ENCODE results near the gene TUBA3C. TPM values are rescaled to one million over a fixed set of nuclear protein-coding genes. Genes with fewer than 3 reads are reported as not detected.
"Not testable (repeated sequence)": the region's sequence is repeated elsewhere in the genome, so short reads cannot be mapped to it uniquely, and the experiment has no call there.

The TUBA3C gene
- total and polyA plus RNA-seq, 3 experiments from 2014 or later, result not detected

GRCh38 chr13:19183676-19184075 lies 2.1 kb upstream of the TUBA3C start:
- Mint-ChIP-seq H3K9me3 (peaks cover 0 to 13% (median 2%) of the 10 kb centered on the region in 5 donors), H3K27ac (no peak overlapping the region), H3K4me1 (no peaks in the 10 kb centered on the region), H3K27me3 (peaks cover 4 to 7% of the 10 kb centered on the region in 2 donors), H3K36me3 (no peaks in the 10 kb centered on the region), H3K4me3 (no peak overlapping the region)
- Histone ChIP-seq H3K27me3 (ENCODE audit: insufficient read depth, low read length, poor library complexity, severe bottlenecking) (no peaks in the 10 kb centered on the region), H3K9me3 (ENCODE audit: low read length) (no peaks in the 10 kb centered on the region), H3K36me3 (ENCODE audit: insufficient read depth, low read length) (no peaks in the 10 kb centered on the region), H3K4me1 (ENCODE audit: insufficient read depth, low read length) (no peaks in the 10 kb centered on the region), H3K4me3 (ENCODE audit: low read length) (no peak overlapping the region), H3K27ac (ENCODE audit: low read depth, low read length) (no peak overlapping the region)
- CTCF ChIA-PET, result no interaction called here
- DNase-seq, result no peak
- POLR2A ChIA-PET, result no interaction called here

- no peak for DNase-seq
- Mint-ChIP-seq H3K27ac (no peak overlapping the region), H3K36me3 (no peaks in the 10 kb centered on the region), H3K4me3 (no peak overlapping the region), H3K9me3 (peaks cover 0 to 9% (median 0%) of the 10 kb centered on the region in 5 donors), H3K27me3 (peaks cover 4 to 7% of the 10 kb centered on the region in 2 donors), H3K4me1 (no peaks in the 10 kb centered on the region)
- no peaks in the 10 kb centered on the region for H3K36me3 ChIP-seq (ENCODE audit: insufficient read depth, low read length)
- H3K4me1 ChIP-seq (ENCODE audit: insufficient read depth, low read length), result no peaks in the 10 kb centered on the region
- no peaks in the 10 kb centered on the region for H3K27me3 ChIP-seq (ENCODE audit: insufficient read depth, low read length, poor library complexity, severe bottlenecking)
- CTCF ChIA-PET, result no interaction called here
- no peak overlapping the region for H3K4me3 ChIP-seq (ENCODE audit: low read length)
- H3K9me3 ChIP-seq (ENCODE audit: low read length), result no peaks in the 10 kb centered on the region
- no peak overlapping the region for H3K27ac ChIP-seq (ENCODE audit: low read depth, low read length)
- POLR2A ChIA-PET, result no interaction called here
These were observed 912 bp upstream of the TUBA3C start for GRCh38 chr13:19182536-19182935.

- Histone ChIP-seq H3K9me3 (ENCODE audit: low read length) (no peaks in the 10 kb centered on the region), H3K36me3 (ENCODE audit: insufficient read depth, low read length) (no peaks in the 10 kb centered on the region), H3K27ac (ENCODE audit: low read depth, low read length) (no peak overlapping the region), H3K27me3 (ENCODE audit: insufficient read depth, low read length, poor library complexity, severe bottlenecking) (no peaks in the 10 kb centered on the region), H3K4me1 (ENCODE audit: insufficient read depth, low read length) (no peaks in the 10 kb centered on the region), H3K4me3 (ENCODE audit: low read length) (no peak overlapping the region)
- H3K27me3 Mint-ChIP-seq, result peaks cover 2 to 4% of the 10 kb centered on the region in 2 donors
- no peak overlapping the region for H3K4me3 Mint-ChIP-seq
- H3K4me1 Mint-ChIP-seq, result no peaks in the 10 kb centered on the region
- peaks cover 0 to 4% (median 0%) of the 10 kb centered on the region in 5 donors for H3K9me3 Mint-ChIP-seq
- ChIA-PET POLR2A (no interaction called here), CTCF (no interaction called here)
- DNase-seq, result no peak
- no peak overlapping the region for H3K27ac Mint-ChIP-seq
- H3K36me3 Mint-ChIP-seq, result no peaks in the 10 kb centered on the region
These were observed 503 bp downstream of the TUBA3C start for GRCh38 chr13:19181021-19181620.

GRCh38 chr13:19179916-19180315 lies 1.7 kb downstream of the TUBA3C start:
- ChIA-PET CTCF (no interaction called here), POLR2A (no interaction called here)
- Mint-ChIP-seq H3K4me1 (no peaks in the 10 kb centered on the region), H3K4me3 (no peak overlapping the region), H3K9me3 (peaks cover 0 to 4% (median 2%) of the 10 kb centered on the region in 5 donors), H3K27me3 (peaks cover 0 to 2% of the 10 kb centered on the region in 2 donors), H3K36me3 (no peaks in the 10 kb centered on the region), H3K27ac (no peak overlapping the region)
- no peaks in the 10 kb centered on the region for H3K36me3 ChIP-seq (ENCODE audit: insufficient read depth, low read length)
- no peak overlapping the region for H3K27ac ChIP-seq (ENCODE audit: low read depth, low read length)
- no peak for DNase-seq
- H3K27me3 ChIP-seq (ENCODE audit: insufficient read depth, low read length, poor library complexity, severe bottlenecking), result no peaks in the 10 kb centered on the region
- no peaks in the 10 kb centered on the region for H3K4me1 ChIP-seq (ENCODE audit: insufficient read depth, low read length)
- no peaks in the 10 kb centered on the region for H3K9me3 ChIP-seq (ENCODE audit: low read length)
- no peak overlapping the region for H3K4me3 ChIP-seq (ENCODE audit: low read length)

- CTCF ChIA-PET, result no interaction called here
- no peaks in the 10 kb centered on the region for H3K4me1 Mint-ChIP-seq
- peaks cover 0 to 3% of the 10 kb centered on the region in 2 donors for H3K27me3 Mint-ChIP-seq
- H3K36me3 Mint-ChIP-seq, result no peaks in the 10 kb centered on the region
- no peaks in the 10 kb centered on the region for H3K27me3 ChIP-seq (ENCODE audit: insufficient read depth, low read length, poor library complexity, severe bottlenecking)
- H3K4me3 Mint-ChIP-seq, result no peak overlapping the region
- DNase-seq, result no peak
- no peak overlapping the region for H3K4me3 ChIP-seq (ENCODE audit: low read length)
- H3K9me3 Mint-ChIP-seq, result peaks cover 0 to 4% (median 3%) of the 10 kb centered on the region in 5 donors
- POLR2A ChIA-PET, result no interaction called here
- no peaks in the 10 kb centered on the region for H3K4me1 ChIP-seq (ENCODE audit: insufficient read depth, low read length)
- no peak overlapping the region for H3K27ac ChIP-seq (ENCODE audit: low read depth, low read length)
- H3K9me3 ChIP-seq (ENCODE audit: low read length), result no peaks in the 10 kb centered on the region
- no peaks in the 10 kb centered on the region for H3K36me3 ChIP-seq (ENCODE audit: insufficient read depth, low read length)
- no peak overlapping the region for H3K27ac Mint-ChIP-seq
These were observed 2.6 kb downstream of the TUBA3C start for GRCh38 chr13:19178901-19179593.

- H3K4me1 ChIP-seq (ENCODE audit: insufficient read depth, low read length); H3K9me3 ChIP-seq (ENCODE audit: low read length); DNase-seq; POLR2A ChIA-PET; H3K4me3 Mint-ChIP-seq; H3K4me1 Mint-ChIP-seq; H3K27me3 Mint-ChIP-seq; H3K36me3 Mint-ChIP-seq; H3K36me3 ChIP-seq (ENCODE audit: insufficient read depth, low read length); CTCF ChIA-PET; H3K27ac Mint-ChIP-seq; H3K4me3 ChIP-seq (ENCODE audit: low read length); H3K27ac ChIP-seq (ENCODE audit: low read depth, low read length); H3K27me3 ChIP-seq (ENCODE audit: insufficient read depth, low read length, poor library complexity, severe bottlenecking); H3K9me3 Mint-ChIP-seq: not testable (repeated sequence)
These were observed 4.4 kb downstream of the TUBA3C start for GRCh38 chr13:19176981-19177776.

GRCh38 chr13:19173752-19174151 lies 7.9 kb downstream of the TUBA3C start:
- H3K36me3 Mint-ChIP-seq, result no peaks in the 10 kb centered on the region
- no peaks in the 10 kb centered on the region for H3K4me1 Mint-ChIP-seq
- no peak overlapping the region for H3K27ac Mint-ChIP-seq
- H3K36me3 ChIP-seq (ENCODE audit: insufficient read depth, low read length), result no peaks in the 10 kb centered on the region
- DNase-seq, result no peak
- no peaks in the 10 kb centered on the region for H3K4me1 ChIP-seq (ENCODE audit: insufficient read depth, low read length)
- ChIA-PET CTCF (no interaction called here), POLR2A (no interaction called here)
- no peak overlapping the region for H3K27ac ChIP-seq (ENCODE audit: low read depth, low read length)
- no peaks in the 10 kb centered on the region for H3K9me3 ChIP-seq (ENCODE audit: low read length)
- no peaks in the 10 kb centered on the region for H3K27me3 ChIP-seq (ENCODE audit: insufficient read depth, low read length, poor library complexity, severe bottlenecking)
- H3K9me3 Mint-ChIP-seq, result peaks cover 0 to 3% (median 2%) of the 10 kb centered on the region in 5 donors
- no peak overlapping the region for H3K4me3 Mint-ChIP-seq
- H3K4me3 ChIP-seq (ENCODE audit: low read length), result no peak overlapping the region
- peaks cover 0 to 1% of the 10 kb centered on the region in 2 donors for H3K27me3 Mint-ChIP-seq

GRCh38 chr13:19172647-19173030 lies 9.0 kb downstream of the TUBA3C start:
- DNase-seq, result no peak
- Histone ChIP-seq H3K4me3 (ENCODE audit: low read length) (no peak overlapping the region), H3K27ac (ENCODE audit: low read depth, low read length) (no peak overlapping the region), H3K27me3 (ENCODE audit: insufficient read depth, low read length, poor library complexity, severe bottlenecking) (no peaks in the 10 kb centered on the region), H3K36me3 (ENCODE audit: insufficient read depth, low read length) (no peaks in the 10 kb centered on the region), H3K9me3 (ENCODE audit: low read length) (no peaks in the 10 kb centered on the region), H3K4me1 (ENCODE audit: insufficient read depth, low read length) (no peaks in the 10 kb centered on the region)
- ChIA-PET CTCF (no interaction called here), POLR2A (no interaction called here)
- Mint-ChIP-seq H3K36me3 (no peaks in the 10 kb centered on the region), H3K4me3 (no peak overlapping the region), H3K4me1 (no peaks in the 10 kb centered on the region), H3K27me3 (peaks cover 0 to 1% of the 10 kb centered on the region in 2 donors), H3K27ac (no peak overlapping the region), H3K9me3 (peaks cover 0 to 3% (median 2%) of the 10 kb centered on the region in 5 donors)
